Pancreas (tissue), 10 donors: ENCODE measurements around the gene NPEPL1. TPM values are rescaled to one million over a fixed set of nuclear protein-coding genes. Genes with fewer than 3 reads are reported as not detected.
"Not testable (repeated sequence)": the region's sequence is repeated elsewhere in the genome, so short reads cannot be mapped to it uniquely, and the experiment has no call there.

Experiments used
- ATAC-seq, 4 donors: fragments of 200-7000 bp; cut with Tn5 transposase; one replicate each; pipeline versions ENCODE4 v1.8.0 to v1.9.1; 2020; ENCODE audit warnings: mild to moderate bottlenecking in 4 of 4, moderate library complexity in 4 of 4
- DNase-seq, 6 donors: peaks; one replicate each; pipeline ENCODE4 v3.0.0-alpha.2; 2020
- FAIRE-seq: peaks from 2 replicates; lab custom pipeline; 2012; peaks lifted over from hg19 to GRCh38; lab: Jason Lieb, UNC
- H3K27ac ChIP-seq, 4 donors: fragments of 200-600 bp; sonication (generic); 1 replicate in 3 of 4; 2 replicates in 1 of 4; pipeline versions ENCODE4 v1.5.0 to v1.8.0; 2020
- H3K27me3 ChIP-seq, 4 donors: fragments of 200-600 bp; one replicate each; pipeline ENCODE4 v1.8.0; 2021
- H3K36me3 ChIP-seq, 3 donors: fragments of 200-600 bp; sonication (generic) in 1 of 3; one replicate each; pipeline versions ENCODE4 v1.5.0 to v1.8.0; 2020 to 2021
- H3K4me1 ChIP-seq, 3 donors: fragments of 200-600 bp; one replicate each; pipeline ENCODE4 v1.8.0; 2021
- H3K4me3 ChIP-seq, 4 donors: fragments of 200-600 bp; sonication (generic) in 2 of 4; one replicate each; pipeline versions ENCODE4 v1.5.0 to v1.8.0; 2020 to 2021
- H3K9me3 ChIP-seq, 4 donors: fragments of 200-600 bp; one replicate each; pipeline ENCODE4 v1.8.0; 2021
- CTCF ChIP-seq, 4 donors: fragments of 200-600 bp; sonication (generic) in 3 of 4; IDR thresholded peaks; one replicate each; pipeline versions ENCODE4 v1.5.0 to v1.8.0; 2021; ENCODE audit warnings: antibody characterized with exemption in 4 of 4
- WGBS, 2 donors: extraction: QIAGEN DNeasy Blood & Tissue Kit; methylation state at CpG; one replicate each; pipeline ENCODE4 v1.1.7; 2013; 5-methylcytosine and 5-hydroxymethylcytosine counted together
- intact Hi-C, 3 donors: fragments of 100-400 bp; cut with DNase I; formaldehyde crosslinking; loops; one replicate each; pipeline versions ENCODE4 v1.11.1 to v1.14.2; 2022
- polyA plus RNA-seq, 2 donors: library from polyadenylated mRNA; stranded (reverse); fragments of 200-250 nt; gene quantifications; one replicate each; pipeline ENCODE4 v1.2.3, GENCODE V29; 2013
- total RNA-seq, 6 donors: library from RNA; stranded (reverse); fragmentation: NEBNext Ultra II Directional in 4 of 6; extraction: Animal tissue kit (Norgen Biotek cat#: 25700) in 4 of 6; gene quantifications; one replicate each; pipeline versions ENCODE4 v1.2.1 to v1.2.4, GENCODE V29; 2021 to 2023
- donor health status: healthy with polysubstance abuse.
- donor health status: DM: no; HTN: no; CAD: no; lungs with moderate emphysema.
- donor health status: DM: no; HTN: no; CAD: no.
- donor health status: control.
- donor health status: control.
- donor health status: Bipolar disorder and iron deficiency.
- donor health status: DM: yes; HTN: yes; CAD: no.
- donor health status: DM: no; HTN: no; CAD: no.
- donor health status: DM: no; HTN: no; CAD: no.
- donor health status: DM: yes; HTN: yes; CAD: no.

Gene NPEPL1
- total and polyA plus RNA-seq, 8 donors = 12.4 to 77.8 (median 18.0) TPM

- ATAC-seq = no peak
- no peak overlapping the region for H3K4me3 ChIP-seq
- intact Hi-C loops = no loop called here
- TF ChIP-seq CTCF (IDR thresholded peaks at IDR 0.05) = no peak
- H3K27ac ChIP-seq = no peak overlapping the region
- FAIRE-seq = no peak
- WGBS, 2 donors = 59 to 67% methylated on average over 28 of the region's 28 CpGs
- DNase-seq = no peak
- no peaks in the 10 kb centered on the region for H3K27me3 ChIP-seq
- no peaks in the 10 kb centered on the region for H3K4me1 ChIP-seq
- no peaks in the 10 kb centered on the region for H3K36me3 ChIP-seq
- no peaks in the 10 kb centered on the region for H3K9me3 ChIP-seq
Observed at GRCh38 chr20:58755766-58756449, 63.3 kb downstream of the NPEPL1 start.

- no peak for FAIRE-seq
- no peak for ATAC-seq
- TF ChIP-seq CTCF (IDR thresholded peaks at IDR 0.05) = no peak
Observed at GRCh38 chr20:58756450-58756775, 63.8 kb downstream of the NPEPL1 start.

GRCh38 chr20:58757647-58758046 lies 65.0 kb downstream of the NPEPL1 start:
- H3K9me3 ChIP-seq, H3K27me3 ChIP-seq, H3K36me3 ChIP-seq, H3K4me1 ChIP-seq, FAIRE-seq, ATAC-seq, DNase-seq, H3K4me3 ChIP-seq, intact Hi-C loops, H3K27ac ChIP-seq: not testable (repeated sequence)
- WGBS, 2 donors = 71 to 82% methylated on average over 5 of the region's 5 CpGs

More at GRCh38 chr20:58756450-58756775, 63.8 kb downstream of the NPEPL1 start:
- H3K4me3 ChIP-seq = no peak overlapping the region
- no peaks in the 10 kb centered on the region for H3K36me3 ChIP-seq
- H3K27ac ChIP-seq = no peak overlapping the region
- intact Hi-C loops = no loop called here
- H3K27me3 ChIP-seq = no peaks in the 10 kb centered on the region
- H3K4me1 ChIP-seq = no peaks in the 10 kb centered on the region
- H3K9me3 ChIP-seq = no peaks in the 10 kb centered on the region
- no peak for DNase-seq
- WGBS, 2 donors = 78 to 82% methylated on average over 7 of the region's 7 CpGs

GRCh38 chr20:58759947-58760346 lies 67.3 kb downstream of the NPEPL1 start:
- no peak for FAIRE-seq
- no peak for TF ChIP-seq CTCF (IDR thresholded peaks at IDR 0.05)
- H3K9me3 ChIP-seq = no peaks in the 10 kb centered on the region
- no peak for ATAC-seq
- H3K4me1 ChIP-seq = no peaks in the 10 kb centered on the region
- 57 to 68% methylated on average over 3 of the region's 3 CpGs for WGBS, 2 donors
- H3K27me3 ChIP-seq = no peaks in the 10 kb centered on the region
- H3K36me3 ChIP-seq = no peaks in the 10 kb centered on the region
- H3K27ac ChIP-seq = no peak overlapping the region
- no peak for DNase-seq
- H3K4me3 ChIP-seq = no peak overlapping the region
- intact Hi-C loops = no loop called here

GRCh38 chr20:58760856-58761255 lies 68.3 kb downstream of the NPEPL1 start:
- H3K4me1 ChIP-seq = no peaks in the 10 kb centered on the region
- no peak for ATAC-seq
- no peaks in the 10 kb centered on the region for H3K27me3 ChIP-seq
- no peak for TF ChIP-seq CTCF (IDR thresholded peaks at IDR 0.05)
- no peaks in the 10 kb centered on the region for H3K36me3 ChIP-seq
- 68 to 84% methylated on average over 3 of the region's 3 CpGs for WGBS, 2 donors
- H3K27ac ChIP-seq = no peak overlapping the region
- no peak overlapping the region for H3K4me3 ChIP-seq
- H3K9me3 ChIP-seq = no peaks in the 10 kb centered on the region
- no peak for FAIRE-seq
- DNase-seq = no peak
- intact Hi-C loops = no loop called here
